GM19468 (cell line): ENCODE measurements around the gene KLK12.
"Not testable (repeated sequence)": the region's sequence is repeated elsewhere in the genome, so short reads cannot be mapped to it uniquely, and the experiment has no call there.

ENCODE experiments used
- ATAC-seq: cut with Tn5 transposase; IDR thresholded peaks from one replicate; pipeline ENCODE4 v1.9.1; 2021; ENCODE audit warnings: mild to moderate bottlenecking, moderate library complexity, moderate number of reproducible peaks; ENCODE audit not compliant: unreplicated experiment; ENCODE audit errors: extremely low read depth

Gene KLK12

DNA sequence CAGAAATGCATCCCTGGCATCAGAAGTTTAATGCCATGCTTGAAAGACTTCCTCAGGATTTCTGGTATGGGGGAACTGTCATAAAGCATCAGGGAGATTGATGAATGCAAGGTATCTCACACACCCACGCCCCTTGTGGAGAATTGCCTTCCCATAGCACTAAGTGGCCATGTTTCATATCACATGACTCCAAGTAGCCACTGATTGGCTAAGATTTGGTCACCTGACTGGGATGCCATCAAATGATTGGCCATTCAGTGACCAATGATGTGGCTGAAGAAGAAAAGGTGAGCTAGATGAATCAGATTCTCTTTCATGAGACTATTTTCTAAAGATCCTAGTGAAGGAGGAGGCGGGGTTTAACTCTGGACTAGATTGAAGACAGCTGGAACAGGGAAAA lies 40.7 kb downstream of the KLK12 start:
- no peak for ATAC-seq

DNA sequence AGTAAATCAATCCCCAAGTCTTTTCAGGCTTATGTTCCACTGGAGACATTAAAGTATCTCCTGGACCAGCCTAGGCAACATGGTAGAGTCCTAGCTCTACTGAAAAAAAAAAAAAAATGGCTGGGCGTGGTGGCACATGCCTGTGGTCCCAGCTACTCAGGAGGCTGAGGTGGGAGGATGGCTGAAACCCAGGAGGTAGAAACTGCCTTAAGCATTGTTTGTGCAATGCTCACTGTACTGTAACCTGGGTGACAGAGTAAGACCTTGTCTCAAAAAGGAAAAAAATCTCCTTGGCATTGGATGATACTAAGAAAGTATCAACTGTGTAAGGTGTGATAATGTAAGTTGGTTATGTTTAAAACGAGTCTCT lies 42.2 kb downstream of the KLK12 start:
- ATAC-seq: no peak

DNA sequence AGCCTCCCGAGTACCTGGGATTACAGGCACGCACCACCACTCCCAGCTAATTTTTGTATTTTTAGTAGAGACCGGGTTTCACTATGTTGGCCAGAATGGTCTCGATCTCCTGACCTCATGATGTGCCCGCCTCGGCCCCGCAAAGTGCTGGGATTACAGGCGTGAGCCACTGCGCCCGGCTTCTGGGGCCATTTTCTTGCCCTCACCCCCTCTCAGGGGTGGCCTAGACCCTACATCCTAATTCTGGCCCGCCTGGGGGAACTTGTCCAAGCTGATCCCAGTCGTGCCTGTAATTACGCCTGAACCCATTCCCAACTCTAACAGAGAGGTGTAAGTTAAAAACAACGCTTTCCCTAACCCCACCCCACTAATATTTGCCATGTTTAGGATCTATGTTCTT lies 50.4 kb downstream of the KLK12 start:
- ATAC-seq: not testable (repeated sequence)

DNA sequence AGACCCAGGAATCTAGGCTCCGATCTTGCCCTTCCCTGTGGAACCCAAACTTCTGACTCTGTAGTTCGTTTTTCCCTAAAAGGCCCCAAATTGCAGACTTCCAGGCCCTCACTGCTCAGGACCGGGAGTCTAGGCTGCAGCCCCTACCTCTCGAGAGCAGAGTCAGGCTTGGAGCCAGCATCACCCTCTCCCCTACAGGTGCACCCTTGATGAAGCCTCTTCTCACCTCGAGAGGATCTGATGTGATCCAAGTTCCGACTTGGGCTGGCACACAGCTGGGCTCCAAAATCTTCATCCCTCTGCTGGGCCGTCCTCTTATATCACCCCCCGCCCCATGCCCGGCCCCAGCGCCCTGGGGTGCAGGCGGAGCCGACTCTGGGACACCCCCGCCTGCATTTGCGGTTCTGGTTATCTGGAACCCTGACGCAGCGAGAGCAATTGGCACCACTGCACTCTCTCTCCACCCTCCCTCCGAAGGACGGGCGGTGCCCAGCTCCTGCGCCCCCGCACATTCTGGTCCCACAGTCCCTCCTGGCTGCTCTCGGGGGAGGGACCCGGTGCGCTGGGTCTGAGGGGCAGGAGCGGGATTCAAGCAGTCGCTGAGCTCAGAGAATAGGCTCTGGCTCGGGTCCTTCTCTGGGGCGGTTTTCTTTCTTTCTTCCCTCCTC lies 51.0 kb downstream of the KLK12 start, which contains the start of gene KLK7:
KLK7 (minus strand) TSS at position 293 of the 668 bp plus-strand sequence. CDS start 1,518 bp downstream, outside the sequence.
- ATAC-seq: no peak

DNA sequence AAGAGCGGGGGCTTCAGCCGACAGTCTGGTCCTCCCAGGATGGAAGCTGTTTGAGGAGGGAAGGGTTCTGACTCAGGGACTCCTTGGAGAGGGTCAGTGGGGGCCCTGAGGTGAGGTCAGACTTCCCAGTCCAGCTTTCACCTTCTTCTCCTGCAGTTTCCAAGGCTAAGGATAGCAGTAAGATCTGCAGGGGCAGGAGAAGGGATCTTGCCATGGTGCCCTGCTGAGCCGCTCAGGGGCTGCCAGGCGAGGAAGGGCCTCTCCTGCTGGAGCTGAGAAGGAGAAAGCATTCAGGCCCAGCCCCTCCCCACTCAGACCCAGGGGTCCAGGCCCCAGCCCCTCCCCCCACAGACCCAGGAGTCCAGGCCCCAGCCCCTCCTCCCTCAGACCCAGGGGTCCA lies 52.6 kb downstream of the KLK12 start:
- no peak for ATAC-seq

DNA sequence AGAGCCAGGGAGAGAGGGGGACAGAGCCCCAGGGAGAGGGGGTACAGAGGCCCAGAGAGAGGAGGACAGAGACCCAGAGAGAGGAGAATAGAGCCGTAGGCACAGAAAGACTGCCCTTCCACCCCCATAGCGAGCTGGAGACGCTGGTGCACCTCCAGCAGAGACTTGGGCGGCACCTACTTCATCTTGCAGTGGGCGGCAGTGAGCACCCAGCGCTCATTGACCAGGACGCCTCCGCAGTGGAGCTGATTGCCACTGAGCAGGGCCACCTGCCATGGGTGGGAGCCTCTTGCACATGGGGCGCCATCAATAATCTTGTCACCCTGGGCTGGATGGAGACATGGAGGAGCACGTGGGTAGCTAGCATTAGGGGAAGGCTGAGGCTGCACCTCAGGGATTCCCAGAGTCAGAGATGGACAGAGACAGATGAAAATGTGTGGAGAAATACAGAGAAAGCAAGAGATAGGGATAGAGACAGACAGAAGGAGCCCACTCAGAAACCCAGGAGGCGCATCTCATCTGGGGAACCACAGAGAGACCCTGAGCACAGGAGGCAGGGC lies 53.1 kb downstream of the KLK12 start:
- ATAC-seq: no peak

DNA sequence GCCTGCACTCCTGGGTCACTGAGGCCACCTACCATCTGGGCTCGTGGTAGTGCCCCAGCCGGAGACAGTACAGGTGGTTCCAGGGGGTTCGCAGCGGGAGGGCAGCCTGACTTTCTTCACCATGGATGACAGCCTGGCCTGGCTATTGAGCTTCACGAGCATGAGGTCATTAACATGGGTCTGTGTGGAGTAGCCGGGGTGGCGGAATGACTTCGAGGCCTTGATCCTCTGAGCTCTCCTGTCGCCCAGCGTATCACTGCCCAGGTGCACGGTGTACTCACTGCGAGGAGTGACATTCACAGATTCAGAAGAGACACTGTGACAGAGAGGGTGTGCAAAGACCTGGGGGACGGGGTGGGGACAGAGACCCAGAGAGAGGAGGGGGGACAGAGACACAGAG lies 54.6 kb downstream of the KLK12 start:
- no peak for ATAC-seq

DNA sequence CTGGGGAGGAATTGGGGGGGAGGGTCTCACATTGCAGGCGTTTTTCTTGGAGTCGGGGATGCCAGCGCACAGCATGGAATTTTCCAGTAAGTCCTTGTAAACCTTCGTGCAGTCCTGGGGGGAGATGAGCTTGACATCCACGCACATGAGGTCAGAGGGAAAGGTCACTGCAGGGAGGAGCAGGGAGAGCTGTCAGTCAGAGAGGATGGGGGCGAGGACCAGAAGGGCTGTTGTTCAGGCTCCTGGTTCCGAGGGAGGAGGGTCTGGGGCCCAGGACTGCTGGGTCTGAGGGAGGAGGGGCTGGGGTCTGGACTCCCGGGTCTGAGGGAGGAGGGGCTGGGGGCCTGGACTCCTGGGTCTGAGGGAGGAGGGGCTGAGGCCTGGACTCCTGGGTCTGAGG lies 55.0 kb downstream of the KLK12 start:
- no peak for ATAC-seq
